GM11168 (cell line): ENCODE results near the gene HSPA1L.

Experiments
- in situ Hi-C: fragments of 300-500 bp; cut with MboI; formaldehyde crosslinking; loops from one replicate; pipeline ENCODE4 v1.12.0; 2022; ENCODE audit warnings: low sequenced_read_pairs; ENCODE audit not compliant: unreplicated experiment

Gene HSPA1L

GRCh38 chr6:31769684-31770371 lies 45.3 kb downstream of the HSPA1L start:
- in situ Hi-C loops, result loop anchor here (10.0 kb wide), 1 partner anchor 85 kb away; the partner anchor contains the start of gene LY6G5C

- in situ Hi-C loops, result loop anchor here (10.0 kb wide), 1 partner anchor 84 kb away; the partner anchor contains the start of gene LY6G5C
Measured at GRCh38 chr6:31768363-31769257, 46.5 kb downstream of the HSPA1L start.

GRCh38 chr6:31767096-31767645 lies 47.9 kb downstream of the HSPA1L start:
- in situ Hi-C loops, result loop anchor here (10.0 kb wide), 1 partner anchor 82 kb away; the partner anchor contains the start of gene LY6G5C

- in situ Hi-C loops, result loop anchor here (10.0 kb wide), 1 partner anchor 81 kb away; the partner anchor contains the start of gene LY6G5C
Measured at GRCh38 chr6:31765910-31766794, 48.9 kb downstream of the HSPA1L start.

- in situ Hi-C loops, result loop anchor here (10.0 kb wide), 1 partner anchor 81 kb away; the partner anchor contains the start of gene LY6G5C
Measured at GRCh38 chr6:31765559-31765909, 49.5 kb downstream of the HSPA1L start.

GRCh38 chr6:31764198-31764597 lies 50.9 kb downstream of the HSPA1L start:
- in situ Hi-C loops, result loop anchor here (10.0 kb wide), 1 partner anchor 79 kb away; the partner anchor contains the start of gene LY6G5C

GRCh38 chr6:31763619-31763940 lies 51.5 kb downstream of the HSPA1L start:
- in situ Hi-C loops, result loop anchor here (10.0 kb wide), 1 partner anchor 79 kb away; the partner anchor contains the start of gene LY6G5C

- in situ Hi-C loops, result loop anchor here (10.0 kb wide), 1 partner anchor 78 kb away; the partner anchor contains the start of gene LY6G5C
Measured at GRCh38 chr6:31762878-31763618, 52.0 kb downstream of the HSPA1L start.

- in situ Hi-C loops, result loop anchor here (10.0 kb wide), 1 partner anchor 78 kb away; the partner anchor contains the start of gene LY6G5C
Measured at GRCh38 chr6:31762356-31762755, 52.7 kb downstream of the HSPA1L start, which contains the start of gene SAPCD1. SAPCD1 (plus strand) TSS chr6:31762656; CDS start chr6:31763055, 399 bp downstream.

- in situ Hi-C loops, result loop anchor here (10.0 kb wide), 1 partner anchor 77 kb away; the partner anchor contains the start of gene LY6G5C
Measured at GRCh38 chr6:31761343-31761742, 53.7 kb downstream of the HSPA1L start.

GRCh38 chr6:31760790-31761189 lies 54.3 kb downstream of the HSPA1L start:
- in situ Hi-C loops, result loop anchor here (10.0 kb wide), 1 partner anchor 76 kb away; the partner anchor contains the start of gene LY6G5C
